ENCODE measurements around the gene RASGEF1B. TPM values are rescaled to one million over a fixed set of nuclear protein-coding genes. Genes with fewer than 3 reads are reported as not detected.

The RASGEF1B gene
- total and polyA plus RNA-seq, 5 donors from 2014 or later: 1.1 to 28.0 (median 2.4) TPM

DNA sequence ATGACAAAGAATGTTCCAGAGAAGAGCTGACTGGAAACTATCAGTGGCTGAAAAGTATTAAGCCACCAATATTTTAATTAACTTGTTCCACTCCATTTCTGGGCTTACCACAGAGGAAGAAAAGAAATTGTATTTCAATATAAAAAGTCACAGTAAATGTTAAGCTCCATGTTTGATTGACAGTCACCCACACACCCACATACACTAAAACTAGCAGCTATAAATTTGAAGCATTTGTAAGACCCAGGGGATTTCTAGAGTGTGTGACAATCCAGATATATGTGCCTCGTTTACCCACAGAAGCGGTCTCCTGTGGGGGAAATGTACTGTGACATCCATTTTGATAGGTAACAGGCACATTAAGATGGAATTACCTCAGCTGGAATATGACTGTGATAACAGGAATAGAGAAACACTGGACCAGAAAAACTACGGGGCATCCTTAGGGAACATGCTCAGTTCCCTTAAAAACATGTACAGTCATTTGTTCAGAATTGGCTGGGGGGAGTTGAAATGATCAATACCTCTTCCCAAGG, 39.0 kb upstream of the RASGEF1B start:
- Mint-ChIP-seq H3K27me3 (peaks cover 5% of the 10 kb centered on the region), H3K36me3 (no peaks in the 10 kb centered on the region), H3K4me1 (peaks cover 2 to 12% (median 8%) of the 10 kb centered on the region in 4 donors), H3K27ac (no peak overlapping the region), H3K4me3 (no peak overlapping the region), H3K9me3 (no peaks in the 10 kb centered on the region)
- Histone ChIP-seq H3K27me3 (ENCODE audit: control insufficient read depth, insufficient read depth, low read length) (peaks cover 2% of the 10 kb centered on the region), H3K4me3 (ENCODE audit: low read depth, low read length) (no peak overlapping the region), H3K27ac (ENCODE audit: insufficient read depth, low read length, poor library complexity, severe bottlenecking) (no peak overlapping the region), H3K9me3 (ENCODE audit: control insufficient read depth in 2 of 2, low read length in 2 of 2) (no peaks in the 10 kb centered on the region), H3K4me1 (ENCODE audit: control insufficient read depth, insufficient read depth, low read length, poor library complexity, severe bottlenecking) (peaks cover 1% of the 10 kb centered on the region), H3K36me3 (ENCODE audit: control insufficient read depth, insufficient read depth, low read length) (no peaks in the 10 kb centered on the region)
- ATAC-seq (ENCODE audit: low read depth in 2 of 2) (no peak), DNase-seq (no peak)

DNA sequence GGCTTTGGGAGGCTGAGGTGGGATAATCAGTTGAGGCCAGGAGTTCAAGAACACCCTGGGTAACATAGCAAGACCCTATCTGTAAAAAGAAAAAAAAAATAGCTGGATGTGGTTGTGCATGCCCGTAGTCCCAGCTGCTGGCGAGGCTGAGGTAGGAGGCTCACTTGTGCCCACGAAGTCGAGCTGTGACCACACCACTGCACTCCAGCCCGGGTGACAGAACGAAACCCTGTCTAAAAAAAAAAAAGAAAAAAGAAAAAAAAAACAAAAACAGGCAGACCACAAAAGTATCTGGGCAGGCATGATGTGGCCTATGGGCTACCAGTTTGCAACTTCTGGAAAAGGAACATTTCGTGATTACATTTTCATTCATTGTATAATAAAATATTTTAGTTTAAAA, 38.1 kb upstream of the RASGEF1B start:
- no peaks in the 10 kb centered on the region for H3K9me3 ChIP-seq (ENCODE audit: control insufficient read depth in 2 of 2, low read length in 2 of 2)
- DNase-seq (no peak), ATAC-seq (ENCODE audit: low read depth in 2 of 2) (no peak)
- no peaks in the 10 kb centered on the region for H3K36me3 ChIP-seq (ENCODE audit: control insufficient read depth, insufficient read depth, low read length)
- Mint-ChIP-seq H3K36me3 (no peaks in the 10 kb centered on the region), H3K4me3 (no peak overlapping the region), H3K4me1 (peaks cover 9 to 21% (median 17%) of the 10 kb centered on the region in 4 donors), H3K27ac (no peak overlapping the region), H3K9me3 (no peaks in the 10 kb centered on the region), H3K27me3 (peaks cover 5% of the 10 kb centered on the region)
- H3K27ac ChIP-seq (ENCODE audit: insufficient read depth, low read length, poor library complexity, severe bottlenecking): no peak overlapping the region
- peaks cover 2% of the 10 kb centered on the region for H3K27me3 ChIP-seq (ENCODE audit: control insufficient read depth, insufficient read depth, low read length)
- peaks cover 9% of the 10 kb centered on the region for H3K4me1 ChIP-seq (ENCODE audit: control insufficient read depth, insufficient read depth, low read length, poor library complexity, severe bottlenecking)
- H3K4me3 ChIP-seq (ENCODE audit: low read depth, low read length): no peak overlapping the region

DNA sequence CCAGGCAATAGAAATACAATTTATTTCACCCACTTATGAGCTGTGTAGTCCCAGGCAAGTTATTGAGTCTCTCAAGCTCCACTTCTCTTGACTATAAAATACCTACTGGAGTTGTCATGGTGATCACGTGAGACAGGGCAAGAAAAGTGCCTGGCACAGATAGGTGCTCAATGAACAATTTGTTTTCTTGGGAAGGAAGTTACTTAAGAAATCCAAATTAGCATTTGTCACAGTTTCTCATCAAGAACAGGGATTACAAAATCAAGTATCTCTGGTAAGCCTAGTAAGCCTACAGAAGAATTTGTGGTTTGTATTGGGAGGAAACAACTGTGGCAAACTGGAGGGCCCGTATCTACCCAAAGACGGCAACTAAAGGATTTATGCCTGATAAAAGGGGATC, 37.5 kb upstream of the RASGEF1B start:
- peaks cover 2% of the 10 kb centered on the region for H3K27me3 ChIP-seq (ENCODE audit: control insufficient read depth, insufficient read depth, low read length)
- ATAC-seq (ENCODE audit: low read depth in 2 of 2) (no peak), DNase-seq (no peak)
- H3K4me3 ChIP-seq (ENCODE audit: low read depth, low read length): no peak overlapping the region
- peaks cover 9% of the 10 kb centered on the region for H3K4me1 ChIP-seq (ENCODE audit: control insufficient read depth, insufficient read depth, low read length, poor library complexity, severe bottlenecking)
- Mint-ChIP-seq H3K27ac (peak overlapping the region in 1 of 3 donors; percentile 12), H3K4me1 (peaks cover 13 to 25% (median 18%) of the 10 kb centered on the region in 4 donors), H3K36me3 (no peaks in the 10 kb centered on the region), H3K27me3 (peaks cover 2% of the 10 kb centered on the region), H3K4me3 (no peak overlapping the region), H3K9me3 (no peaks in the 10 kb centered on the region)
- no peak overlapping the region for H3K27ac ChIP-seq (ENCODE audit: insufficient read depth, low read length, poor library complexity, severe bottlenecking)
- H3K9me3 ChIP-seq (ENCODE audit: control insufficient read depth in 2 of 2, low read length in 2 of 2): no peaks in the 10 kb centered on the region
- H3K36me3 ChIP-seq (ENCODE audit: control insufficient read depth, insufficient read depth, low read length): no peaks in the 10 kb centered on the region

DNA sequence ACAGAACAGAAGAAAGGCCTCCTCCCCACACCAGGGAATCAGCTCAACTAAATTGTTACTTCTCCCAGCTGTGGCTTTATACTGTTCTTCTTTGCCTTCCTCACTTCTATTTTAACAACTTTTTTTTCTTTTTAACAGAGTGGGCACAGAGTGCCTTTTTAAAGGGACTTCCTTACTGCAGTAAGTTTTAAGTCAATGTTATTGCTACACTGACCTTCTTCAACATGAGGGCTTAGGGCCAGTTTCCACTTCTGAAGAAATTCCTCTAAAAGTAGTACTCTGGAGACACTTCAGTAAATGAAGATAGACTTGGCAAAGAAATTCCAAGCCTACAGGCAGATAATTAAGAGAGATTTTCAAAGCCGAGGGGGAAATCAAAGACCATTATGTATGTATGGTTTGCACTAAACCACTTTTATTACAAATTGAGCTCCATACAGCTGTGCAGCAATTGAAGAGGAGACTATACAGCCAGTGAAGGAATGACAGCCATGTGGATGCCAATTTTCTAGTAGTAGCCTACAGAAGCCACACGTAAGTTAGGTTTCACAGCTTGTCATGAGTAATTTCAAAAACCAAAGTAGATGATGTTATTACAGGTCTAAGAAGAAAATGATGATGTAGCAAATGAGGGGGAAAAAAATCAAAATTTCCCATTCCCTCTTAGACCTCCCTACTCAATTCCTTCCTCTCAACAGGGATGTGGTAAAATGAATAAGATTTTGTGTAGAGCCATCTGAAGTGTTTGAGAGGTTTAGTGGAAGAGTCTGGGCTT, 36.9 kb upstream of the RASGEF1B start:
- Histone ChIP-seq H3K4me1 (ENCODE audit: control insufficient read depth, insufficient read depth, low read length, poor library complexity, severe bottlenecking) (peaks cover 9% of the 10 kb centered on the region), H3K9me3 (ENCODE audit: control insufficient read depth in 2 of 2, low read length in 2 of 2) (no peaks in the 10 kb centered on the region), H3K36me3 (ENCODE audit: control insufficient read depth, insufficient read depth, low read length) (no peaks in the 10 kb centered on the region), H3K27ac (ENCODE audit: insufficient read depth, low read length, poor library complexity, severe bottlenecking) (no peak overlapping the region), H3K4me3 (ENCODE audit: low read depth, low read length) (no peak overlapping the region), H3K27me3 (ENCODE audit: control insufficient read depth, insufficient read depth, low read length) (no peaks in the 10 kb centered on the region)
- no peak for DNase-seq
- H3K9me3 Mint-ChIP-seq: no peaks in the 10 kb centered on the region
- H3K27ac Mint-ChIP-seq: peak overlapping the region in 1 of 3 donors; percentile 12
- H3K4me3 Mint-ChIP-seq: no peak overlapping the region
- no peaks in the 10 kb centered on the region for H3K27me3 Mint-ChIP-seq
- H3K4me1 Mint-ChIP-seq: peaks cover 16 to 28% (median 18%) of the 10 kb centered on the region in 4 donors
- H3K36me3 Mint-ChIP-seq: no peaks in the 10 kb centered on the region
- ATAC-seq (ENCODE audit: low read depth in 2 of 2): no peak

DNA sequence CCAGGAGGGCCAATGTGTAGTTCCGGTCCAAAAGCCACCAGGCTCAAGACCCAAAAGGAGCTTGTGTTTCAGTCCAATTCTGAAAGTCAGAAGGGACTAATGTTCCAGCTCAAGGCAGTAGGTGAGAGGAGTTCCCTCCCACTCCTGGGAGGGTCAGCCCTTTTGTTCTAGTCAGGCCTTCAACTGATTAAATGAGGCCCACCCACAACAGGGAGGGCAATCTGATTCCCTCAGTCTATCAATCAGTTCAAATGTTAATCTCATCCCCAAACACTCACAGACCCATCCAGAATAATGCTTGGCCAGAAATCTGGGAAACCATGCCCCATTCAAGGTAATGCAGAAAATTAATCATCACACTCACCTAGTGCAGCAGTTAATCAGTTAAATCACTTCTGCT, 35.8 kb upstream of the RASGEF1B start:
- Mint-ChIP-seq H3K27ac (no peak overlapping the region), H3K4me1 (peaks cover 16 to 25% (median 18%) of the 10 kb centered on the region in 4 donors), H3K27me3 (no peaks in the 10 kb centered on the region), H3K9me3 (no peaks in the 10 kb centered on the region), H3K36me3 (no peaks in the 10 kb centered on the region), H3K4me3 (no peak overlapping the region)
- DNase-seq: no peak
- Histone ChIP-seq H3K27ac (ENCODE audit: insufficient read depth, low read length, poor library complexity, severe bottlenecking) (no peak overlapping the region), H3K4me3 (ENCODE audit: low read depth, low read length) (no peak overlapping the region), H3K27me3 (ENCODE audit: control insufficient read depth, insufficient read depth, low read length) (no peaks in the 10 kb centered on the region), H3K36me3 (ENCODE audit: control insufficient read depth, insufficient read depth, low read length) (no peaks in the 10 kb centered on the region), H3K4me1 (ENCODE audit: control insufficient read depth, insufficient read depth, low read length, poor library complexity, severe bottlenecking) (peaks cover 9% of the 10 kb centered on the region), H3K9me3 (ENCODE audit: control insufficient read depth in 2 of 2, low read length in 2 of 2) (no peaks in the 10 kb centered on the region)
- no peak for ATAC-seq (ENCODE audit: low read depth in 2 of 2)

DNA sequence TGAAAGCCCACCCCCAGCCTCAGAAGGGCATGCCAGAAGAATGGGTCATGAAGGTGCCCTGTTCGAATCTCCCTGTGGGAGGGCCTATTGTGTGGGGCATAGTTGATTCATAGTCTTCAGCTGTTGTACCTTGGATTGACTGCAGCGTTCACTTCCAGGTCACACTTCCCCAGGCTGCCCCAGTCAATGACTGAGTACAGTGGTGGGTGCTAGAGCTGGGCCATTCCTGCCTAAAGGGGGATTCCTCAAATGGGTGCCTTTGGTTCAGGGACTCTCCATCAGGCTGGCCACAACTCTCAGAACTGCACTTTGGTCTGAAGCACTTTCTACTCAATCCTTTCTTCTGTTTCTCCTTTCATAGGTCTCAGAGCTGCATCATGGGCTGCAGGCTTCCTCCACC, 35.0 kb upstream of the RASGEF1B start:
- DNase-seq (no peak), ATAC-seq (ENCODE audit: low read depth in 2 of 2) (no peak)
- Histone ChIP-seq H3K4me3 (ENCODE audit: low read depth, low read length) (no peak overlapping the region), H3K36me3 (ENCODE audit: control insufficient read depth, insufficient read depth, low read length) (no peaks in the 10 kb centered on the region), H3K27me3 (ENCODE audit: control insufficient read depth, insufficient read depth, low read length) (no peaks in the 10 kb centered on the region), H3K9me3 (ENCODE audit: control insufficient read depth in 2 of 2, low read length in 2 of 2) (no peaks in the 10 kb centered on the region), H3K4me1 (ENCODE audit: control insufficient read depth, insufficient read depth, low read length, poor library complexity, severe bottlenecking) (peaks cover 9% of the 10 kb centered on the region), H3K27ac (ENCODE audit: insufficient read depth, low read length, poor library complexity, severe bottlenecking) (no peak overlapping the region)
- Mint-ChIP-seq H3K27me3 (no peaks in the 10 kb centered on the region), H3K4me3 (no peak overlapping the region), H3K9me3 (no peaks in the 10 kb centered on the region), H3K4me1 (peaks cover 16 to 25% (median 18%) of the 10 kb centered on the region in 4 donors), H3K27ac (peak overlapping the region in 1 of 3 donors; percentile 85), H3K36me3 (no peaks in the 10 kb centered on the region)

DNA sequence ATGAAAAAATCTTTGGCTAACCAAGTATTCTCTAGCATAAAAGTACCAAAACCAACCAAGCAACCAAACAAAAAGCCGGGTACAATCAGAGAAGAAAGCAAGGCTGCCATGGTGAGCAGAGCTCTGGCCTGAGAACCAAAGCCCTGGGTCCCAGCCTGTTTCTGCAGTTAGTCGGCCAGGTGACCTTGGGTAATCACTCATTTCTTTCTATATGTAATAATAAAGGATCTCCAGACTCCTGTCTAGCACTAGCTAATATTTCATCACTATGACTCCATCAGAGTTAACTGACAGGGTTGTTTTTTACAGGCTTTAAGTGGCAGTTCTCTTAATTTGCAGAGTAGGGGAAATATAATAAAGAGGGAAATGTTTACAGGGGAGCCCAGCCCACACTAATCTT, 34.0 kb upstream of the RASGEF1B start:
- DNase-seq (no peak), ATAC-seq (ENCODE audit: low read depth in 2 of 2) (no peak)
- Mint-ChIP-seq H3K4me3 (peak overlapping the region in 3 of 4 donors; percentile 59 to 76 (median 66)), H3K27ac (peak overlapping the region; percentile 11 to 85 (median 84)), H3K4me1 (peaks cover 16 to 25% (median 18%) of the 10 kb centered on the region in 4 donors), H3K36me3 (no peaks in the 10 kb centered on the region), H3K9me3 (no peaks in the 10 kb centered on the region), H3K27me3 (no peaks in the 10 kb centered on the region)
- Histone ChIP-seq H3K4me1 (ENCODE audit: control insufficient read depth, insufficient read depth, low read length, poor library complexity, severe bottlenecking) (peaks cover 9% of the 10 kb centered on the region), H3K36me3 (ENCODE audit: control insufficient read depth, insufficient read depth, low read length) (no peaks in the 10 kb centered on the region), H3K9me3 (ENCODE audit: control insufficient read depth in 2 of 2, low read length in 2 of 2) (no peaks in the 10 kb centered on the region), H3K27me3 (ENCODE audit: control insufficient read depth, insufficient read depth, low read length) (no peaks in the 10 kb centered on the region), H3K4me3 (ENCODE audit: low read depth, low read length) (peak overlapping the region; percentile 56), H3K27ac (ENCODE audit: insufficient read depth, low read length, poor library complexity, severe bottlenecking) (peak overlapping the region; percentile 48)
